Endometrial microvascular endothelial cells (primary cell): ENCODE measurements around the gene AOX1. TPM values are rescaled to one million over a fixed set of nuclear protein-coding genes. Genes with fewer than 3 reads are reported as not detected.

ENCODE experiments used
- in situ Hi-C: cut with HindIII; loops from 2 replicates; pipeline ENCODE4 v1.10.0; 2017; ENCODE audit warnings: low sequenced_read_pairs, low pct_unique_long_range_greater_than_20kb; ENCODE audit errors: inconsistent ontology term
- total RNA-seq: library from RNA; depleted of rRNA; stranded (reverse); fragments of >200 nt; gene quantifications from one replicate; pipeline ENCODE4 v1.2.3, GENCODE V29; 2015; ENCODE audit errors: inconsistent ontology term

Gene AOX1
- total RNA-seq, 1 donor from 2014 or later, result 24.7 TPM

- in situ Hi-C loops, result no loop called here
Measured at GRCh38 chr2:200716386-200716785, 130.6 kb downstream of the AOX1 start.

Other genes with a start within 250 kb of the AOX1 start
- gene KCTD18, start 75.9 kb upstream of the AOX1 start, total RNA-seq, result 6.9 TPM
- gene SGO2, start 59.8 kb upstream of the AOX1 start, total RNA-seq, result 21.5 TPM
- gene BZW1, start 225.9 kb downstream of the AOX1 start, total RNA-seq, result 578 TPM